Stimulated activated CD4-positive, alpha-beta T cell treated with anti-CD3 and anti-CD28 coated beads, Interleukin-1b, Interleukin-23, amount 100 ng/mL, for 24 hours (primary cell): Measurements from ENCODE around the gene ARMC9.
"Not testable (repeated sequence)": the region's sequence is repeated elsewhere in the genome, so short reads cannot be mapped to it uniquely, and the experiment has no call there.

Experiments used
- DNase-seq, 4 experiments: peaks; one replicate each; pipeline ENCODE4 v3.0.0-alpha.2; 2020; ENCODE audit warnings: low read depth in 4 of 4, low spot score in 1 of 4

The ARMC9 gene

GRCh38 chr2:231336236-231336635 is 137.8 kb downstream of the ARMC9 start:
- no peak for DNase-seq

DNA sequence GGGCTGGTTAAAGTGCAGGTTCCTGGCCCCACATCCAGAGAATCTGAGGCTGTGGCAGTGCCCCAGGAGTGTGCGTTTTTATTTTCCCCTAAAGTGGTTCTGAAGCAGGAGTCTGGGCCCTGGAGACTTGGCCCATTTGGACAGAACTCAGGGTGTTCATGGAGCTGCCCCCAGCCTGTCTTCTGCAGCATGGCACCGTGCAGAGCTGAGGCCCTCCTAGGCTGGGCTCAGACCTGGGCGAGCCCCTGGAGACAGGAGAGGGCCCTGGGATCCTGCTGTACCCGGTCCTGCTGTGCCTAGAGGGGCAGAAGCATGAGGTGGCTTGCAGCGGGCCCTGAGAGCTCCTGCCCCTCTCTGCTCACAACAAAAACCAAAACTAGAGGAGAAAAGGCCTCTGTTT is 138.3 kb downstream of the ARMC9 start:
- DNase-seq, result no peak

DNA sequence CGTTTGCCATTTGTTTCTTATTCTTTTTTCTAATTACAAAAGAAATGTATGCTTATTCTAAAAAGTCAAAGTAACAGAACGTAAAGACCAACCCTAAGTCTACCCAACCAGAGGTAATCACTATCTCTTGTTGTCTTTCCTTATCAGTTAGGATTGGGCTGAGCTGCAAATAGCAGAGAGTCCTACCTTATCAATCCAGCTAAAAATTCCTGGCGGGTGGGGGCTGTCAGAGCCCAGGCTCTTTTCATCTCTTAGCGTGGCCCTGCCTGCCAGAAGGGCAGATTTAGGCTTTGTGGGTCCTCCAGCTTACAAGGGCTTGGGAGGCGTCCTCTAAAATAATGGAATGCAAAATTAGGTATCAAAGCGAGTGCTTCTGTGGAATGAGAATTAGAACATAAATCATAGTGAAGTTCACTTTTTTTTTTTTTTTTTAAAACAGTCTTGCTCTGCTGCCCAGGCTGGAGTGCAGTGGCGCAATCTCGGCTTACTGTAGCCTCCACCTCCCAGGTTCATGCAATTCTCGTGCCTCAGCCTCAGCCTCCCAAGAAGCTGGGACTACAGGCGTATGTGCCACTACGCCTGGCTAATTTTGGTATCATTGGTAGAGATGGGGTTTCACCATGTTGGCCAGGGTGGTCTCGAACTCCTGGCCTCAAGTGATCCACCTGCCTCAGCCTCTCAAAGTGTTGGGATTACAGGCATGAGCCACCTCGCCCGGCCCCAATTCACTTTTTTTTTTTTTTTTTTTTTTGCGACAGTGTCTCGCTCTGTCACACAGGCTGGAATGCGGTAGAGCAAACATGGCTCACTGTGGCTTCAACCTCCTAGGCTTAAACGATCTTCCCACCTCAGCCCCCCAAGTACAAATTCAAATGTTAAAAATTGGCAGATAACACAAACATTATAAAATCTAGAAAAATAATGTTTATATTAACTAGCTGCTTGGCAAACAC is 139.7 kb downstream of the ARMC9 start:
- no peak for DNase-seq

GRCh38 chr2:231339316-231339715 is 140.9 kb downstream of the ARMC9 start:
- no peak for DNase-seq

GRCh38 chr2:231341100-231341499 is 142.7 kb downstream of the ARMC9 start:
- no peak for DNase-seq

- DNase-seq, result no peak
These were observed 143.8 kb downstream of the ARMC9 start for GRCh38 chr2:231342061-231342711.

DNA sequence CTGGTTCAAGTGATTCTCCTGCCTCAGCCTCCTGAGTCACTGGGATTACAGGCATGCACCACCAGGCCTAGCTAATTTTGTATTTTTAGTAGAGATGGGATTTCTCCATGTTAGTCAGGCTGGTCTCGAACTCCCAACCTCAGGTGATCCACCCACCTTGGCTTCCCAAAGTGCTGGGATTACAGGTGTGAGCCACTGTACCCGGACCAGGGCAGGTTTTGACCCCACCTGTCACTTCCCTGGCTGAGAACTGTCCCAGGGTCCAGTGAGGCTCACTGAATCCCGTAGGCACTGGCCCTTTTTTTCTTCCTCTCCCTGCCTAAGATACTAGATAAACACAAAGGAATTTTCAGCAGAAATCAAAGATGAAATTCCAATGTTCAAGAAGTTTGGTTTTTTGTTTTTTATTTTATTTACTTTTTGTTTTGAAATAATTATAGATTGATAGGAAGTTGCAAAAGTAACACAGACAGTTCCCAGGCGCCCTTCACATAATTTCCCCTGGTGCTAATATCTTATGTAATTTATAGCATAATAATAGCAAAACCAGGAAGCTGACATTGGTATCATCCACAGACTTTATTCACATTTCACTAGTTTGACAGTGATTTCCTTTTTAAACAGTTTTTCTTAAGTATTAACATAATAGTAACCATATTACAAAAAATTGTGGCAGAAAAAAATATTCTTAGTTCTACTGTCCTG is 144.7 kb downstream of the ARMC9 start:
- no peak for DNase-seq

DNA sequence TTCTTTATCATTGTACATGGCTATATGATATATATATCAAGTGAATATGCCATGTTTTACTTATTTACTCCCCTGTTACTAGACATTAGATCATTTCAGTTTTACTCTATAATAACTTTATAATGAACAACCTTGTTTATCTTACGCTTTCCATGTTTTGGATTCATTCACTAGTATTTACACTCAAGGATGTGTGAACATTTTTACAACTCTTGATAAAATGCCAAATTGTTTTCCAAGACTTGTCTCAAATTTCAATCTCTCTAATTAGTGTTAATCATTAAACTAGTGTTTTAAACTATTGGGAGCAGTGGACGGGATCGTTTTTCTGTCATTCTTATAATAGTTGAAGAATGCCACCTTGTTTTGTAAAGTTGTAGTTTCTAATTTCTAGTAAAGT is 145.6 kb downstream of the ARMC9 start:
- no peak for DNase-seq

GRCh38 chr2:231344851-231345250 is 146.4 kb downstream of the ARMC9 start:
- no peak for DNase-seq

- no peak for DNase-seq
These were observed 148.7 kb downstream of the ARMC9 start for GRCh38 chr2:231347081-231347480.

GRCh38 chr2:231347638-231348037 is 149.2 kb downstream of the ARMC9 start:
- no peak for DNase-seq

DNA sequence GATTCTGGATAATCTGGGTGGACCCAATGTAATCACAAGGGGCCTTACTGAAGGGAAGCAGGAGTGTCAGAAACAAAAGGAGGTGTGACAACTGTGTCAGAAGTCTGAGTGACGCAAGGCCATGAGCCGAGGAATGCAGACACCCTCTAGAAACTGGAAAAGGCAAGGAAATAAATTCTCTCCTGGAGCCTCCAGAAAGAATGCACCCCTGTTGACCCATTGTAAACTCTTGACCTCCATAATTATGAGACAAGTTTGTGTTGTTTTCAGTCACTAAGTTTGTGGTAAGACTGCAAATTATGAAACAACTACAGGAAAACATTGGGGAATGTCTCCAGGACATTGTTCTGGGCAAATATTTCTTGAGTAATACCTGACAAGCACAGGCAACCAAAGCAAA is 149.7 kb downstream of the ARMC9 start:
- no peak for DNase-seq

DNA sequence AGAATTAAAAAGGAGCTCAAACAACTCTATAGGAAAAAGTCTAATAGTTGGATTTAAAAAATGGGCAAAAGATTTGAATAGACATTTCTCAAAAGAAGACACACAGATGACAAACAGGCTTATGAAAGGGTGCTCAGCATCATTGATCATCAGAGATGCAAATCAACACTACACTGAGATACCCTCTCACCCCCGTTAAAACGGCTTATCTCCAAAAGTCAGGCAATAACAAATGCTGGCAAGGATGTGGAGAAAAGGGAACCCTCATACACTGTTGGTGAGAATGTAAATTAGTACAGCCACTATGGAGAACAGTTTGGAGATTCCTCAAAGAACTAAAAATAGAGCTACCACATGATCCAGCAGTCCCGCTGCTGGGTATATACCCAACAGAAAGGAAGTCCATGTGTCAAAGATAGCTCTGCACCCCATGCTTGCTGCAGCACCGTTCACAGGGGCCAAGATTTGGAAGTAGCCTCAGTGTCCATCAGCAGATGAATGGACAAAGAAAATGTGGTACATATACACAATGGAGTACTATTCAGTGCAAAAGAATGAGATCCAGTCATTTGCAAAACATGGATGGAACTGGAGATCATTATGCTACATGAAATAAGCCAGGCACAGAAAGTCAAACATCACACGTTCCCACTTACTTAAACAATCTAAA is 150.4 kb downstream of the ARMC9 start:
- no peak for DNase-seq

DNA sequence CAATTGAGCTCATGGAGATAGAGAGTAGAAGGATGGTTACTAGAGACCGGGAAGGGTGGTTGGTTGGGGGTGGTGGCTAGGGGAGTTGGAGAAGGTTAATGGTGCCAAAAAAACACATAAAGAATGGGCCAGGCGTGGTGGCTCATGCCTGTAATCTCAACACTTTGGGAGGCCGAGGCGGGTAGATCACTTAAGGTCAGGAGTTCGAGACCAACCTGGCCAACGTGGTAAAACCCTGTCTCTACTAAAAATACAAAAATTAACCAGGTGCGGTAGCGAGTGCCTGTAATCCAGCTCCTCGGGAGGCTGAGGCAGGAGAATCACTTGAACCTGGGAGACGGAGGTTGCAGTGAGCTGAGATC is 150.9 kb downstream of the ARMC9 start:
- DNase-seq, result not testable (repeated sequence)

DNA sequence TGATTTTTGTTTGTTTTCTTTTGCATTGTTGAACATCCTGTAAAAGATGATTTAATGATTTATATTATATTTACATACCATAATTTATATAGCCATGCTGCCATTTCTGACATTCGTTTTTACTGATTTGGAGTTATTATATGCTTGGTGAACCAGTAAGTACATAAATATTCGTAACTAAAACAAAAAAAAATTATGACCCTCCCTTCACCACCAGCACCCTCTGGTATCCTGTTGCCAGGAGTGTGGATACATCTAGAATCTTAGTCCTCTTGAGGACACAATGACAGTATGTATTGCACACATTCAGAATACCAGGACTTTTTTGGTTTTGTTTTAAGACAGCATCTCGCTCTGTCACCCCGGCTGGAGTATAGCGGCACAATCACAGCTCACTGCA is 153.2 kb downstream of the ARMC9 start:
- DNase-seq, result no peak

DNA sequence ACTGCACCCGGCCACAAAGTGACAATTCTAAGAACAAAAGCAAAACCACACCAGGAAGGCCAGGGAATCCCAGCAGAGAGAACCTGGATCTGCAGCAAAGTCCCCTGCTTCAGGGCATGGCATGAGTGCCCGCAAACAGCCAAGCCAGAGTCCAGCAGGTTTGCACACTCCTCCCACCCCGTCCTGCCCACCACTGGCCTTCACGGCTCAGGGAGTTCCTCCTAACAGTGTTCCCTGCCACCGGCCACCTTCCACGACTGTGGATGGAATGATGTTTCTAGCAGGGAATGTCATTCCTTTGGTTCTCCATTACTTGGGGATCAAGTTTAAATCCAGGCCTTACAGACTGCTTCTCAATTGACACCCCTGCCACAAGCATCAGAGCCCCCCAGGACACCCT is 155.0 kb downstream of the ARMC9 start:
- no peak for DNase-seq

- DNase-seq, result no peak
These were observed 157.4 kb downstream of the ARMC9 start for GRCh38 chr2:231355508-231356465.

GRCh38 chr2:231356466-231356844 is 158.0 kb downstream of the ARMC9 start:
- no peak for DNase-seq

GRCh38 chr2:231357048-231357447 is 158.6 kb downstream of the ARMC9 start:
- DNase-seq, result no peak

- DNase-seq, result no peak
These were observed 159.5 kb downstream of the ARMC9 start for GRCh38 chr2:231357931-231358330.
